NCI-H345 treated with DMSO at 0.1 percent for 48 hours (cell line): ENCODE measurements around the gene FAM200B.

Experiments
- DNase-seq: peaks from one replicate; lab custom pipeline; 2025; ENCODE audit not compliant: unreplicated experiment; lab: John Stamatoyannopoulos, UW

FAM200B gene

GRCh38 chr4:15681372-15682241 is at the start of gene FAM200B:
TSS of gene FAM200B (plus strand) at chr4:15681827. CDS start at chr4:15686978, 5,151 bp downstream.
- DNase-seq, result peak; percentile 85

GRCh38 chr4:15636818-15637217 is 44.8 kb upstream of the FAM200B start:
- no peak for DNase-seq

- DNase-seq, result no peak
Observed at GRCh38 chr4:15638418-15638817, 43.2 kb upstream of the FAM200B start.

- no peak for DNase-seq
Observed at GRCh38 chr4:15648600-15648999, 33.0 kb upstream of the FAM200B start.

- peak; percentile 11 for DNase-seq
Observed at GRCh38 chr4:15649914-15650545, 31.6 kb upstream of the FAM200B start.

- DNase-seq, result no peak
Observed at GRCh38 chr4:15651676-15652075, 30.0 kb upstream of the FAM200B start.

GRCh38 chr4:15652191-15652590 is 29.4 kb upstream of the FAM200B start:
- DNase-seq, result no peak

GRCh38 chr4:15652841-15653240 is 28.8 kb upstream of the FAM200B start:
- DNase-seq, result no peak

- DNase-seq, result no peak
Observed at GRCh38 chr4:15653420-15653819, 28.2 kb upstream of the FAM200B start.

- no peak for DNase-seq
Observed at GRCh38 chr4:15653864-15654592, 27.6 kb upstream of the FAM200B start.

- DNase-seq, result peak; percentile 34
Observed at GRCh38 chr4:15654593-15655222, 26.9 kb upstream of the FAM200B start.

- peak; percentile 62 for DNase-seq
Observed at GRCh38 chr4:15655223-15656037, 26.2 kb upstream of the FAM200B start, which contains the start of gene FBXL5. TSS of gene FBXL5 (minus strand) at chr4:15655357. CDS start at chr4:15655287, 70 bp downstream.

GRCh38 chr4:15656038-15656470 is 25.6 kb upstream of the FAM200B start:
- DNase-seq, result no peak

GRCh38 chr4:15657366-15657765 is 24.3 kb upstream of the FAM200B start:
- DNase-seq, result no peak

- no peak for DNase-seq
Observed at GRCh38 chr4:15658136-15658770, 23.4 kb upstream of the FAM200B start.

GRCh38 chr4:15658781-15659180 is 22.8 kb upstream of the FAM200B start:
- DNase-seq, result no peak

GRCh38 chr4:15659768-15660570 is 21.7 kb upstream of the FAM200B start:
- no peak for DNase-seq

- DNase-seq, result no peak
Observed at GRCh38 chr4:15665753-15666365, 15.8 kb upstream of the FAM200B start.
